Ovary (tissue), 9 donors: ENCODE measurements around the gene ADGRB3. TPM values are rescaled to one million over a fixed set of nuclear protein-coding genes. Genes with fewer than 3 reads are reported as not detected.

Experiments
- DNase-seq, 5 donors: peaks; one replicate each; pipeline ENCODE4 v3.0.0-alpha.2; 2019 to 2020
- H3K27ac ChIP-seq, 2 donors: fragments of 200-600 bp; one replicate each; pipeline versions ENCODE4 v1.5.1 to v1.8.0; 2019 to 2022
- H3K27me3 ChIP-seq: fragments of 200-600 bp; one replicate; pipeline ENCODE4 v1.8.0; 2022
- H3K36me3 ChIP-seq: fragments of 200-600 bp; sonication (generic); one replicate; pipeline ENCODE4 v1.5.1; 2019
- H3K4me1 ChIP-seq: one replicate; pipeline ENCODE4 v1.8.1; 2013; ENCODE audit warnings: mild to moderate bottlenecking, moderate library complexity; ENCODE audit not compliant: insufficient read depth
- H3K4me3 ChIP-seq: fragments of 200-600 bp; sonication (generic); one replicate; pipeline ENCODE4 v1.5.1; 2017
- H3K9me3 ChIP-seq, 2 donors: fragments of 200-600 bp in 1 of 2; sonication (generic) in 1 of 2; one replicate each; pipeline versions ENCODE4 v1.5.1 to v1.8.1; 2013 to 2019; ENCODE audit warnings: mild to moderate bottlenecking in 1 of 2, moderate library complexity in 1 of 2
- CTCF ChIP-seq, 3 donors: fragments of 450-650 bp in 2 of 3; fragments of 200-600 bp in 1 of 3; IDR thresholded peaks; one replicate each; pipeline versions ENCODE4 v1.5.1 to v1.8.0; 2016 to 2022; ENCODE audit warnings: antibody characterized with exemption in 3 of 3, mild to moderate bottlenecking in 1 of 3
- EP300 ChIP-seq: sonication (generic); formaldehyde crosslinking; IDR thresholded peaks from one replicate; pipeline ENCODE4 v1.6.1; 2017; ENCODE audit warnings: antibody characterized with exemption
- POLR2A ChIP-seq: fragments of 450-650 bp; IDR thresholded peaks from one replicate; pipeline ENCODE4 v1.6.1; 2017; ENCODE audit warnings: antibody characterized with exemption, mild to moderate bottlenecking, moderate library complexity
- WGBS, 3 donors: extraction: QIAGEN DNeasy Blood & Tissue Kit in 1 of 3; methylation state at CpG; one replicate each; pipeline versions ENCODE4 v1.1.5 to v1.1.7; 2013 to 2017; 5-methylcytosine and 5-hydroxymethylcytosine counted together
- intact Hi-C, 4 donors: fragments of 100-400 bp; cut with DNase I; formaldehyde crosslinking; loops; one replicate each; pipeline versions ENCODE4 v1.11.0 to v1.15.1; 2022 to 2023
- polyA plus RNA-seq, 2 donors: library from polyadenylated mRNA; stranded (reverse); fragments of 200-250 nt in 1 of 2; fragments of 350-450 nt in 1 of 2; fragmentation: Illumina TruSeq in 1 of 2; extraction: RNeasy Lipid Tissue Mini Kit (QIAGEN cat#74804) in 1 of 2; gene quantifications; one replicate each; pipeline ENCODE4 v1.2.3, GENCODE V29; 2013 to 2014
- total RNA-seq, 7 donors: library from RNA; depleted of rRNA in 2 of 7; stranded (reverse); fragments of >200 nt in 2 of 7; fragmentation: NEBNext Ultra II Directional in 3 of 7; extraction: Animal tissue kit (Norgen Biotek cat#: 25700) in 3 of 7; gene quantifications; one replicate each; pipeline versions ENCODE4 v1.1.0 to v1.2.4, GENCODE V29; 2016 to 2023
- donor health status: DM: no; HTN: no; CAD: no; lungs with moderate emphysema.
- donor health status: DM: no; HTN: no; CAD: no.
- donor health status: Bipolar disorder and iron deficiency.
- donor health status: DM: yes; HTN: yes; CAD: no.
- donor health status: DM: no; HTN: no; CAD: no.
- donor health status: DM: yes; HTN: yes; CAD: no.

ADGRB3 gene
- total and polyA plus RNA-seq, 9 donors, result 0.28 to 3.0 (median 1.4) TPM

DNA sequence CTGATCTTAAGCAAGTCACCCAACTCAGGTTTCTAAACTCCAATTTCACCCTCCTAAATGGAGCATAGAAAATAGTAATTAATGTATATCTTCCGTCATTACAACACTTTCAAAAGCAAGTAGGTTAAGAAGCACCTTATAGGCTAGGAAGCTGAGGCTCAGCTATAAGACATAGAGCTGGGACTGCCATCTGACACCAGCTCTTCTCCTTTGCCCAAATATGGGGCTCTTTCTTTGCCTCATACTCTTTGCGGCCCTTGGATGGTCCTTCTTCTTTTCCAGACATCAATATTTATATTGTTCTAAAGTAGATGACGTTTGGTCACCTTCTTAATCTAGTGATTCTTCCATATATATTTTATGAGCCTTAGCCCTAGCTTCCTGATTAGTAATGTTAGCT, 748.5 kb downstream of the ADGRB3 start:
- intact Hi-C loops, result no loop called here
- WGBS, 3 donors, result 88 to 92% (median 89%) methylated on average over 3 of the region's 3 CpGs

GRCh38 chr6:69386426-69386825, 751.3 kb downstream of the ADGRB3 start:
- H3K4me1 ChIP-seq, result no peaks in the 10 kb centered on the region
- H3K36me3 ChIP-seq, result no peaks in the 10 kb centered on the region
- no peak for DNase-seq
- WGBS, 3 donors, result 79 to 83% (median 80%) methylated on average over 5 of the region's 5 CpGs
- no peaks in the 10 kb centered on the region for H3K27me3 ChIP-seq
- intact Hi-C loops, result no loop called here
- no peak overlapping the region for H3K27ac ChIP-seq
- TF ChIP-seq POLR2A (no peak), CTCF (IDR thresholded peaks at IDR 0.05) (no peak), EP300 (no peak)
- no peaks in the 10 kb centered on the region for H3K9me3 ChIP-seq
- no peak overlapping the region for H3K4me3 ChIP-seq

More for the DNA sequence above, 748.5 kb downstream of the ADGRB3 start:
- Histone ChIP-seq H3K36me3 (no peaks in the 10 kb centered on the region), H3K9me3 (no peaks in the 10 kb centered on the region), H3K27me3 (no peaks in the 10 kb centered on the region), H3K27ac (no peak overlapping the region), H3K4me1 (no peaks in the 10 kb centered on the region), H3K4me3 (no peak overlapping the region)
- DNase-seq, result no peak
- TF ChIP-seq CTCF (IDR thresholded peaks at IDR 0.05), result no peak
- TF ChIP-seq POLR2A, result no peak
- no peak for TF ChIP-seq EP300

DNA sequence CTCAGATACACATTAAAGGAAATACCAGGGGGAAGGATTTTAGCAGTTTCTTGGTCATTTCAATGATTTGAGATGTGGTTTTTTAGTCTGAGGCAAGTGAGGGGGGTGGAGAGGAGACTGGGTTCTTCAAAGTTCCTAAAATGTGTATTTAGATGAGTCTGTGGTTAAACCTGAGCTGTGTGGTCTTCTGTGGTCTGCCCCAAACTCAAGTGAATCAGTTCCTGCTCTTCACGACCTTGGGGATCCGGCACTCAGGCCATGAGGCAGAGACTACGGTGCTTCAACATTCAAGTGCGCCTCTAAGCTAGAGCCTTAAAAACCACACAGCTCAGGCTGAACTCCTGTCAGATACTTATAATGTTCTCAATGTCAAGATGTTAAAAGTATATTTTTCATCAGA, 755.0 kb downstream of the ADGRB3 start:
- TF ChIP-seq EP300 (no peak), CTCF (IDR thresholded peaks at IDR 0.05) (no peak), POLR2A (no peak)
- H3K36me3 ChIP-seq, result no peaks in the 10 kb centered on the region
- H3K4me3 ChIP-seq, result no peak overlapping the region
- intact Hi-C loops, result no loop called here
- H3K9me3 ChIP-seq, result no peaks in the 10 kb centered on the region
- DNase-seq, result no peak
- H3K27ac ChIP-seq, result no peak overlapping the region
- H3K4me1 ChIP-seq, result no peaks in the 10 kb centered on the region
- no peaks in the 10 kb centered on the region for H3K27me3 ChIP-seq
- 68 to 80% (median 77%) methylated on average over 4 of the region's 4 CpGs for WGBS, 3 donors

GRCh38 chr6:69391106-69391505, 756.0 kb downstream of the ADGRB3 start:
- 85 to 87% (median 86%) methylated on average over 6 of the region's 6 CpGs for WGBS, 3 donors
- Histone ChIP-seq H3K27ac (no peak overlapping the region), H3K4me3 (no peak overlapping the region), H3K36me3 (no peaks in the 10 kb centered on the region), H3K27me3 (no peaks in the 10 kb centered on the region), H3K9me3 (no peaks in the 10 kb centered on the region), H3K4me1 (no peaks in the 10 kb centered on the region)
- intact Hi-C loops, result no loop called here
- DNase-seq, result no peak
- TF ChIP-seq EP300 (no peak), POLR2A (no peak), CTCF (IDR thresholded peaks at IDR 0.05) (no peak)

GRCh38 chr6:69392745-69393144, 757.7 kb downstream of the ADGRB3 start:
- Histone ChIP-seq H3K27ac (no peak overlapping the region), H3K9me3 (no peaks in the 10 kb centered on the region), H3K27me3 (no peaks in the 10 kb centered on the region), H3K36me3 (no peaks in the 10 kb centered on the region), H3K4me3 (no peak overlapping the region), H3K4me1 (no peaks in the 10 kb centered on the region)
- intact Hi-C loops, result no loop called here
- WGBS, 3 donors, result 90 to 91% (median 90%) methylated on average over 7 of the region's 7 CpGs
- no peak for DNase-seq
- TF ChIP-seq POLR2A (no peak), EP300 (no peak), CTCF (IDR thresholded peaks at IDR 0.05) (no peak)
